Endothelial cell (in vitro differentiated cells): Measurements from ENCODE around the gene SMAD6. TPM values are rescaled to one million over a fixed set of nuclear protein-coding genes. Genes with fewer than 3 reads are reported as not detected.

ENCODE experiments used
- DNase-seq: peaks from one replicate; pipeline ENCODE4 v3.0.0; 2021; ENCODE audit warnings: low spot score
- H3K27ac Mint-ChIP-seq: one replicate; pipeline ENCODE4 v1.8.0; 2021; ENCODE audit warnings: mixed read lengths, inconsistent platforms; ENCODE audit not compliant: unreplicated experiment
- H3K27me3 Mint-ChIP-seq: one replicate; pipeline ENCODE4 v1.8.0; 2021; ENCODE audit warnings: mild to moderate bottlenecking, moderate library complexity, mixed read lengths, inconsistent platforms; ENCODE audit not compliant: unreplicated experiment
- H3K36me3 Mint-ChIP-seq: one replicate; pipeline ENCODE4 v1.8.0; 2021; ENCODE audit warnings: mild to moderate bottlenecking, low read depth, mixed read lengths, inconsistent platforms; ENCODE audit not compliant: unreplicated experiment
- H3K4me1 Mint-ChIP-seq: one replicate; pipeline ENCODE4 v1.8.0; 2021; ENCODE audit warnings: mild to moderate bottlenecking, mixed read lengths, inconsistent platforms; ENCODE audit not compliant: unreplicated experiment
- H3K4me3 Mint-ChIP-seq: one replicate; pipeline ENCODE4 v1.8.0; 2021; ENCODE audit warnings: mild to moderate bottlenecking, mixed read lengths, inconsistent platforms; ENCODE audit not compliant: unreplicated experiment
- H3K9me3 Mint-ChIP-seq: one replicate; pipeline ENCODE4 v1.8.0; 2021; ENCODE audit warnings: mixed read lengths, inconsistent platforms; ENCODE audit not compliant: unreplicated experiment
- CTCF ChIP-seq: fragments of 200-600 bp; sonication (generic); IDR thresholded peaks from one replicate; pipeline ENCODE4 v1.5.0; 2021; ENCODE audit warnings: antibody characterized with exemption; ENCODE audit not compliant: unreplicated experiment
- total RNA-seq: library from RNA; stranded (reverse); fragmentation: NEBNext Ultra II Directional; extraction: Animal tissue kit (Norgen Biotek cat#: 25700); gene quantifications from one replicate; pipeline ENCODE4 v1.2.1, GENCODE V29; 2021; ENCODE audit not compliant: unreplicated experiment

The SMAD6 gene
- total RNA-seq, 1 donor from 2014 or later = 21.3 TPM

DNA sequence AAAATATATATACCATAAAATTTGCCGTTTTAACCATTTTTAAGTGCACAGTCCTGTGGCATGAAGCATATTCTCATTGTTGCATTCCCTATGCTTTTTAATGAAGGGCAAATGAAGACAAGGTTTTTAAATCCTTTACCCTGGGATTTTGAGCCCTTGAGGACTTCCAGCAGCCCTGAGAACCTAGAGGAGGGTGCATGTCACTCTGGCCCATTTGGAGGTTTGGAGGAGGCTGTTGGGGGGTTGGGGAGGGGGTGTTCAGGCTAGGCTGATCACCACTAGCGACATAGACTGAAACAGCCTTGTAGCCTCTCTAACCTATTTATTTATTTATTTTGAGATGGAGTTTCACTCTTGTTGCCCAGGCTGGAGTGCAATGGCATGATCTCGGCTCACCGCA is 86.0 kb downstream of the SMAD6 start:
- no peak for TF ChIP-seq CTCF
- no peak overlapping the region for H3K27ac Mint-ChIP-seq
- H3K9me3 Mint-ChIP-seq = no peaks in the 10 kb centered on the region
- peaks cover 5% of the 10 kb centered on the region for H3K4me1 Mint-ChIP-seq
- no peak for DNase-seq
- no peak overlapping the region for H3K4me3 Mint-ChIP-seq
- peaks cover 2% of the 10 kb centered on the region for H3K27me3 Mint-ChIP-seq
- no peaks in the 10 kb centered on the region for H3K36me3 Mint-ChIP-seq

DNA sequence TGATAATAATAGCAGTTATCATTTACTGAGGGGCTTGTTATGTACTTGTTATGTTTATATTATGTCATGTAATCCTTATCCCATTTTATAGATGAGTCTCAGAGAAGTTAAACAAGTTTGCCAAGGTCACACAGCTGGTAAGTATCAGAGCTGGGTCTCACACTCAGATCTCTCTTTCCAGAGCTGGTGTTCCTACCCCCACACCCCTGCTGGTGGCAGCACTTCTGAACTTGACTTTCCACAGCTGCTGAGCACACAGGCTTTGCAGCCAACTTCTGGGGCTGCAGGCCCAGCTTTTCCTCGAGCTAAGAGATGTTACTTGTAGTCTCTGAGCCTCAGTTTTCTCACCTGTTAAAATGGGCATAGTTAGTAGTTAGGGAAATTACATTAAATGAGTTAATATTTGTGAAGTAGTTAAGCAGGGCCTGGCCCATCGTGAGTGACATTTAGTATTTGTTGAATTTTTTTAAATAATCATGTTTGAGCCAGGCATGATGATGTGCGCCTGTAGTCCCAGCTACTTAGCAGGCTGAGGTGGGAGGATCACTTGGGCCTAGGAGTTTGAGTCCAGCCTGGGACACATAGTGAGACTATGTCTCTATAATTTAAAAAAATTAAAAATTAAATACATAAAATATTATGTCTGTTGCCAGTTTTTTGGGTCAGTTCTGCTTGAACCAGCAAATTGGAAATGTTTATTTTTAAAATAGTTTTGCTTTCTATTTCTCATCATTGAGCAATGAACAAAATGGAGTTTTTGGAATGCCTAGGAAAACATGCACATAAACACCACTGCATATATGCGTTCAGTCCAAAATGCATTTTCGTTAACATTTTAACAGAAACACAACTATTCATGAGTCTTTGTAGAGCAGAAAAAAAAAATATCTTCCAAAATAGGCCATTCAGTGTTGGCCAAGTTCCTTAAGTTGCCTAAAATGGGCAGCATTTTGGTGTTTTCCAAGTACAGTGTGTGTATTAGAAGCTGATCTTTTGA is 87.3 kb downstream of the SMAD6 start:
- Mint-ChIP-seq H3K4me1 (peaks cover 5% of the 10 kb centered on the region), H3K9me3 (no peaks in the 10 kb centered on the region), H3K4me3 (no peak overlapping the region), H3K27ac (no peak overlapping the region), H3K27me3 (peaks cover 2% of the 10 kb centered on the region), H3K36me3 (no peaks in the 10 kb centered on the region)
- no peak for TF ChIP-seq CTCF
- DNase-seq = no peak

DNA sequence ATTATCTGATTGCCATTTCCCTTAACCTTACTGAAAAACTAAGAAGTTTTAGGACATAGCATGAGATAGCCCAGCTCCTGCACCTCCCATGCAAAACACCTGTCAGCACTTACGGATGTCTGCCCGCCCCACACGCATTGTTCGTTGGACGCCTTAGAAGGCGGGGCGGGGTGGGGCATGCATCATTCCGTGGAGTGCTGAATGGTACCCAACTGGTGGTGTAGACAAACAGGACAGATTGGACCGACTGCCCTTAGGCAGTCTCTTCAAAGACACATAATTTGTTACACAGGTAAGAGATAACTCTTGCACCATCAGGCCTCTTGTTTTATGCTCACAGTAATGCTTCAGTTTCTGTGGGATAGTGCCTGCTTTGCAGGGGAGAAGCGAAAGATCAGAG is 93.8 kb downstream of the SMAD6 start:
- no peak overlapping the region for H3K27ac Mint-ChIP-seq
- no peak for TF ChIP-seq CTCF
- no peaks in the 10 kb centered on the region for H3K9me3 Mint-ChIP-seq
- no peaks in the 10 kb centered on the region for H3K36me3 Mint-ChIP-seq
- H3K4me1 Mint-ChIP-seq = peaks cover under 1% of the 10 kb centered on the region
- no peaks in the 10 kb centered on the region for H3K27me3 Mint-ChIP-seq
- DNase-seq = no peak
- H3K4me3 Mint-ChIP-seq = no peak overlapping the region

DNA sequence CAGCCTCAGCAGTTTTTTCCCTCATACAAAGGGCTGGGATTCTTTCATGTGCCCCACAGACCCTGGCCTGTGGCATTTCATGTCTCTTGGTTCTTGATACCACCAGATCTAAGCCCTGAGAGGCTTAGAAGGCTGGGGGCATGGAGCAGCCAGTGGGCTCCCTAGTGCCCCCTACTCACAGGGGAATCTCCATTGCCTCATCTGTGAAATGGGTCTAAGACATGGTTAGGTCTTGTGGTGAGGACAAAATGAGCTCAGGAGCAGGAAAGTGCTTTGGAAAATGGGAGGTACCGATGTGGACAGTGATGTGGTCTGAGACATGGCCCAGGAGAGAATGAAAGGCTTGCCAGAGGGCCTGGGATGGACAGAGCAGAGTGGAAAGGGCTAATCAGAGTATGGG is 94.3 kb downstream of the SMAD6 start:
- TF ChIP-seq CTCF = no peak
- no peak overlapping the region for H3K27ac Mint-ChIP-seq
- H3K4me3 Mint-ChIP-seq = no peak overlapping the region
- no peaks in the 10 kb centered on the region for H3K36me3 Mint-ChIP-seq
- no peak for DNase-seq
- H3K27me3 Mint-ChIP-seq = no peaks in the 10 kb centered on the region
- peaks cover 3% of the 10 kb centered on the region for H3K4me1 Mint-ChIP-seq
- no peaks in the 10 kb centered on the region for H3K9me3 Mint-ChIP-seq

GRCh38 chr15:66797921-66798320 is 95.9 kb downstream of the SMAD6 start:
- no peak for TF ChIP-seq CTCF
- no peak overlapping the region for H3K27ac Mint-ChIP-seq

More at GRCh38 chr15:66797921-66798320, 95.9 kb downstream of the SMAD6 start:
- H3K9me3 Mint-ChIP-seq = no peaks in the 10 kb centered on the region
- no peak overlapping the region for H3K4me3 Mint-ChIP-seq
- no peaks in the 10 kb centered on the region for H3K36me3 Mint-ChIP-seq
- no peaks in the 10 kb centered on the region for H3K27me3 Mint-ChIP-seq
- H3K4me1 Mint-ChIP-seq = peaks cover 13% of the 10 kb centered on the region
- no peak for DNase-seq
